MCF 10A (cell line): Measurements from ENCODE around the gene DYNLL1. TPM values are rescaled to one million over a fixed set of nuclear protein-coding genes. Genes with fewer than 3 reads are reported as not detected.

Source experiments
- BruUV-seq: library from RNA; stranded (reverse); fragments of 400-500 nt; replicated peaks from 2 replicates; lab custom pipeline; 2021; lab: Mats Ljungman, UMichigan
- CTCF ChIA-PET: fragments of 300-600 bp; sonication (Branson Sonifier 250); formaldehyde crosslinking; extraction: SDS; loops from one replicate; lab custom pipeline; 2021; ENCODE audit warnings: antibody characterized with exemption, inconsistent platforms; lab: Yijun Ruan, JAX
- POLR2A ChIA-PET: fragments of 300-600, 350-650 bp; sonication (Branson Sonifier 250); formaldehyde crosslinking; extraction: SDS; loops from one replicate; lab custom pipeline; 2020; ENCODE audit warnings: antibody characterized with exemption, inconsistent platforms; lab: Yijun Ruan, JAX
- DNase-seq: peaks from one replicate; pipeline ENCODE4 v3.0.0-alpha.2; 2018; ENCODE audit not compliant: unreplicated experiment
- H3K27ac Mint-ChIP-seq: one replicate; pipeline ENCODE4 v1.8.0; 2022; ENCODE audit warnings: mild to moderate bottlenecking, low read depth, mixed read lengths; ENCODE audit not compliant: unreplicated experiment
- H3K27me3 Mint-ChIP-seq: one replicate; pipeline ENCODE4 v1.8.0; 2022; ENCODE audit warnings: mixed read lengths; ENCODE audit not compliant: insufficient read depth, unreplicated experiment
- H3K36me3 Mint-ChIP-seq: one replicate; pipeline ENCODE4 v1.8.0; 2022; ENCODE audit warnings: mild to moderate bottlenecking, moderate library complexity, mixed read lengths; ENCODE audit not compliant: insufficient read depth, unreplicated experiment
- H3K4me1 Mint-ChIP-seq: one replicate; pipeline ENCODE4 v1.8.0; 2022; ENCODE audit warnings: mixed read lengths; ENCODE audit not compliant: insufficient read depth, unreplicated experiment
- H3K4me3 Mint-ChIP-seq: one replicate; pipeline ENCODE4 v1.8.0; 2022; ENCODE audit warnings: mild to moderate bottlenecking, moderate library complexity, mixed read lengths; ENCODE audit not compliant: unreplicated experiment
- H3K9me3 Mint-ChIP-seq: one replicate; pipeline ENCODE4 v1.8.0; 2022; ENCODE audit warnings: mixed read lengths; ENCODE audit not compliant: unreplicated experiment
- intact Hi-C: fragments of 100-400 bp; cut with micrococcal nuclease; formaldehyde crosslinking; loops from 2 replicates; pipeline ENCODE4 v1.14.1; 2022
- total RNA-seq: library from RNA; stranded (reverse); gene quantifications from 2 replicates; pipeline ENCODE4 v1.2.3, GENCODE V29; 2022
- TF ChIP-seq, protein P1 (sequence below): fragments of 200-600 bp; IDR thresholded peaks from one replicate; pipeline ENCODE4 v1.8.0; 2022; ENCODE audit warnings: antibody characterized with exemption, mild to moderate bottlenecking; ENCODE audit not compliant: unreplicated experiment

Gene DYNLL1
- total RNA-seq, 1 experiment from 2014 or later = 247 TPM

DNA sequence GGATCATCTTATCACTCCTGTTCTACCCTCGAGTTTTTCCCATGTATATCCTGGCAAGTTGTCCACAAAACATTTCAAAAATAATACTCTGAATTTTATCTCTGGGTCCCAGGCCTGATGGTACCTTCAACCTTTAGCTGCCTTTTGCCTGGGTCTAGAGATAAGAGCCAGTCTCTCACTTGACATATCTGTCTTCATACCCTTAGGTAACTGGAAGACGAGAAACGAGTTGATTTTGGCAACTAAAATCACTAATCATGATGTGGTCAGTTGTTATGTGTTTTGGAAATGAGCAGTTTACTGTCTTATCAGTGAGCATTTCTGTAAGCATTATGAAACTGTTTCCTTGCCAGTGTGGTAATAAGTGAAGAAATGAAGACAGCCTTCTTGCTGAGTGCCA is 44.5 kb downstream of the DYNLL1 start:
- H3K4me1 Mint-ChIP-seq = peaks cover 26% of the 10 kb centered on the region
- intact Hi-C loops = no loop called here
- BruUV-seq = no TSS peak

DNA sequence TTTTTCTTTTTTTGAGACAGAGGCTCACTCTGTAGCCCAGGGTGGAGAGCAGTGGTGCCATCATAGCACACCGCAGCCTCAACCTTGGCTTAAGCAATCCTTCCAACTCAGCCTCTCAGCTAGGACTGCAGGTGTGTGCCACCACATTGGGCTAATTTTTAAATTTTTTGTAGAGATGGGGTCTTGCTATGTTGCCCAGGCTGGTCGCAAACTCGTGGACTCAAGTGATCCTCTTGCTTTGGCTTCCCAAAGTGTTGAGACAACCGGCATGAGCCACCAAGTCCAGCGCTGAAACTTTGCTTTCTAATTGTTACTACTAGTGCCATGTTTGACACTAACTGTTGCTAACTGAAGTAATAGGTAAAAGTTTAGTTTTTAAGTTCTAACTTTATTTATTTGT is 46.3 kb downstream of the DYNLL1 start:
- Mint-ChIP-seq H3K4me1 (peaks cover 20% of the 10 kb centered on the region), H3K36me3 (peaks cover 35% of the 10 kb centered on the region), H3K27me3 (no peaks in the 10 kb centered on the region), H3K4me3 (no peak overlapping the region), H3K27ac (no peak overlapping the region), H3K9me3 (no peaks in the 10 kb centered on the region)
- no TSS peak for BruUV-seq
- intact Hi-C loops = no loop called here
- TF ChIP-seq, protein P1, sequence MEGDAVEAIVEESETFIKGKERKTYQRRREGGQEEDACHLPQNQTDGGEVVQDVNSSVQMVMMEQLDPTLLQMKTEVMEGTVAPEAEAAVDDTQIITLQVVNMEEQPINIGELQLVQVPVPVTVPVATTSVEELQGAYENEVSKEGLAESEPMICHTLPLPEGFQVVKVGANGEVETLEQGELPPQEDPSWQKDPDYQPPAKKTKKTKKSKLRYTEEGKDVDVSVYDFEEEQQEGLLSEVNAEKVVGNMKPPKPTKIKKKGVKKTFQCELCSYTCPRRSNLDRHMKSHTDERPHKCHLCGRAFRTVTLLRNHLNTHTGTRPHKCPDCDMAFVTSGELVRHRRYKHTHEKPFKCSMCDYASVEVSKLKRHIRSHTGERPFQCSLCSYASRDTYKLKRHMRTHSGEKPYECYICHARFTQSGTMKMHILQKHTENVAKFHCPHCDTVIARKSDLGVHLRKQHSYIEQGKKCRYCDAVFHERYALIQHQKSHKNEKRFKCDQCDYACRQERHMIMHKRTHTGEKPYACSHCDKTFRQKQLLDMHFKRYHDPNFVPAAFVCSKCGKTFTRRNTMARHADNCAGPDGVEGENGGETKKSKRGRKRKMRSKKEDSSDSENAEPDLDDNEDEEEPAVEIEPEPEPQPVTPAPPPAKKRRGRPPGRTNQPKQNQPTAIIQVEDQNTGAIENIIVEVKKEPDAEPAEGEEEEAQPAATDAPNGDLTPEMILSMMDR = no peak
- no peak for DNase-seq
- ChIA-PET CTCF (interaction anchor here (0.6 to 1.6 kb wide), 2 partner anchors 8 to 220 kb away, joined by 3 to 4 read pairs; no protein-coding TSS in a partner anchor), POLR2A (no interaction called here)

More for the DNA sequence above, 44.5 kb downstream of the DYNLL1 start:
- Mint-ChIP-seq H3K36me3 (peaks cover 50% of the 10 kb centered on the region), H3K4me3 (no peak overlapping the region), H3K27ac (no peak overlapping the region), H3K27me3 (no peaks in the 10 kb centered on the region), H3K9me3 (no peaks in the 10 kb centered on the region)
- ChIA-PET CTCF (interaction anchor here (0.9 kb wide), 1 partner anchor 174 kb away, joined by 3 read pairs; no protein-coding TSS in a partner anchor), POLR2A (interaction anchor here (3.6 kb wide), 1 partner anchor 11 kb away, joined by 42 read pairs; the partner anchor contains the start of gene COQ5)
- TF ChIP-seq, protein P1 = no peak
- no peak for DNase-seq

DNA sequence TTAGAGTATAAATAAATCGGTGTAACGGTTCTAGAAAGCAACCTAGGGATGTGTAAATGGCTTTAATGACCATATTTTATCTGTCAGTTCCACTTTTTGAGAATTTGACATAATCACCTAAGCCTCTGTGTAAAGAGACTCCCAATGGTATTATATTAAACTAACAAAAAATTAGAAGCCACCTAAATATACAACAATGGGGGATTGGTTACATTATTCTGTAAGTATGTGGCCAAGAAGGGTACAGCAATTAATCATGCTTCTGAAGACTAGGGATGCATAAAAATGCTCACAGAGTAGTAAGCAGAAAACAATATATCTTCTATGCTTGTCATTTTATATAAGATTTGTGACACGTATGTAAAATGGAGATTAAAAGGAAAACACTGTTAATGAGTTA is 48.8 kb downstream of the DYNLL1 start:
- intact Hi-C loops = no loop called here

DNA sequence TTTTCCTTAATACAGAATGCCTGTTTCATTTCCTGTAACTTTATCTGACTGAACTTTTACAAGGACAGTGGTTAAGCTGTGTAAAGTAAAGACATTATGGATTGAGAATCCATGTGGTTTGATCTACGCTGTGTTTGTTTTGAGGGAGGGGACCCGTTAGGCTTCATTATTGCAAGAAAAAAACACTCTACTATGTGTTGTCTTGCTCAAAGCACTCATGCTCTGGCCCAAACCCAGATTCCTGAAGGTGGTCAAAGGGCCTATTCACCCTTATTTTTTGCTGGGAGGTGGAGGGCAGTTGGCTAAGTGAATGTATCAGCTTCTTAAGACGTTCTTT is 50.1 kb downstream of the DYNLL1 start:
- TF ChIP-seq, protein P1 = no peak
- DNase-seq = no peak
- H3K4me1 Mint-ChIP-seq = no peaks in the 10 kb centered on the region
- H3K27me3 Mint-ChIP-seq = no peaks in the 10 kb centered on the region
- no peak overlapping the region for H3K4me3 Mint-ChIP-seq
- BruUV-seq = no TSS peak
- intact Hi-C loops = no loop called here
- CTCF ChIA-PET = interaction anchor here (0.9 kb wide), 1 partner anchor 9 kb away, joined by 4 read pairs; no protein-coding TSS in a partner anchor
- H3K27ac Mint-ChIP-seq = no peak overlapping the region
- H3K36me3 Mint-ChIP-seq = peaks cover 30% of the 10 kb centered on the region
- POLR2A ChIA-PET = no interaction called here
- H3K9me3 Mint-ChIP-seq = no peaks in the 10 kb centered on the region

More for the DNA sequence above, 48.8 kb downstream of the DYNLL1 start:
- Mint-ChIP-seq H3K27me3 (no peaks in the 10 kb centered on the region), H3K4me1 (no peaks in the 10 kb centered on the region), H3K27ac (no peak overlapping the region), H3K36me3 (peaks cover 33% of the 10 kb centered on the region), H3K9me3 (no peaks in the 10 kb centered on the region), H3K4me3 (no peak overlapping the region)
- TF ChIP-seq, protein P1 = no peak
- BruUV-seq = no TSS peak
- CTCF ChIA-PET = no interaction called here
- DNase-seq = no peak
- POLR2A ChIA-PET = interaction anchor here (1.3 kb wide), 1 partner anchor 15 kb away, joined by 3 read pairs; no protein-coding TSS in a partner anchor

Other genes with a start within 250 kb of the DYNLL1 start
- gene PXN, start 230.4 kb upstream of the DYNLL1 start, total RNA-seq = 216 and 256 TPM in 2 replicates
- 2,753 and 3,369 TPM in 2 replicates for gene RNU4-2, start 204.2 kb upstream of the DYNLL1 start, total RNA-seq
- gene RNU4-1, start 202.9 kb upstream of the DYNLL1 start, total RNA-seq = 1,764 and 2,069 TPM in 2 replicates
- 0.61 TPM in 1 of 2 replicates, not detected in the other for gene SIRT4, start 193.8 kb upstream of the DYNLL1 start, total RNA-seq
- gene PLA2G1B, start 168.3 kb upstream of the DYNLL1 start, total RNA-seq = not detected in 2 replicates
- not detected in 2 replicates for gene MSI1, start 126.9 kb upstream of the DYNLL1 start, total RNA-seq
- gene COX6A1, start 58.0 kb upstream of the DYNLL1 start, total RNA-seq = 475 and 518 TPM in 2 replicates
- gene TRIAP1, start 49.7 kb upstream of the DYNLL1 start, total RNA-seq = 48.4 and 50.2 TPM in 2 replicates
- gene GATC, start 49.7 kb upstream of the DYNLL1 start, total RNA-seq = 29.7 and 32.1 TPM in 2 replicates
- gene SRSF9, start 26.4 kb upstream of the DYNLL1 start, total RNA-seq = 192 and 193 TPM in 2 replicates
- 21.5 and 22.9 TPM in 2 replicates for gene COQ5, start 33.0 kb downstream of the DYNLL1 start, total RNA-seq
- gene RNF10, start 38.2 kb downstream of the DYNLL1 start, total RNA-seq = 166 and 222 TPM in 2 replicates
- 24.3 and 29.9 TPM in 2 replicates for gene POP5, start 85.3 kb downstream of the DYNLL1 start, total RNA-seq
- not detected in 2 replicates for gene CABP1, start 144.5 kb downstream of the DYNLL1 start, total RNA-seq
- gene MLEC, start 191.0 kb downstream of the DYNLL1 start, total RNA-seq = 107 and 144 TPM in 2 replicates
- gene UNC119B, start 214.3 kb downstream of the DYNLL1 start, total RNA-seq = 31.0 and 34.7 TPM in 2 replicates
- 1.9 and 2.1 TPM in 2 replicates for gene ACADS, start 229.7 kb downstream of the DYNLL1 start, total RNA-seq